ENCODE measurements around the gene TBC1D22A. TPM values are rescaled to one million over a fixed set of nuclear protein-coding genes. Genes with fewer than 3 reads are reported as not detected.

The TBC1D22A gene
- total RNA-seq, 4 donors from 2014 or later = 9.2 to 45.3 (median 22.8) TPM

DNA sequence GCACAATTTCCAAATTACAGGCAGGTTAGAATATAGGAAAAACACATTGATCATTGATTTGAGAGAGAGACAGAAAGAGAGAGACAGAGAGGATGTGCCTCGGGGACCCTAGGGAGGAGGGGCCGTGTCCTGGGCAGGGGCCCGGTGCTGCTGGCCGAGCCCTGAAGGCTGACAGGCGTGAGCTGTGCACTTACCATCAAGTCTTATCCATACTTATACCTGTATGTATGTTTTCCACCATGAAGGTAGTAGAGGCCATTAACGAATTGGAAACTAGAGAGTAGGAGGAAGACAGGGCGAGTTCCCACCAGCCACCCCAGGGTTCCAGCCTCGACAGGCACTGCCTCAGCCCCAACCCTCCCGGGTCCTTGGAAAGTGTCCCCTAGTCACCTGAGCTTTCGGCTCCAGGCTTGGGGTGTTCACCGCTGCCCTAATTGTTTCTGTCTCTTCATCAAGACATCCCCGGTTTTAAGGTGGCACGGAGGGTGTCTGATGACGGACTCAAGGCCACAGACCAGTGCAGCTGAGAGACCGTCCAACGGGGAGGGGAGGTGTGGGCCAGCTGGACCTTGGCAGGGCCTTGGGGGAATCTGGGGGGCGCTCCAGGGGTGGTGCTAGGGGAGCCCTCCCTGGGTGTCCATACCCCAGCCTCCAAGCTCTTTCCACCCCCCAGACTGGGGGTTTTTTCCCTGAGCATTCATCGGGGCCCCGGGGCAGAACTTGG, 431.3 kb downstream of the TBC1D22A start:
- H3K27ac ChIP-seq = no peak overlapping the region
- H3K4me3 ChIP-seq = no peak overlapping the region
- intact Hi-C loops (cut with DNase I; ENCODE audit: low total_unique reads) = no loop called here
- no peaks in the 10 kb centered on the region for H3K36me3 ChIP-seq
- TF ChIP-seq, protein P1, sequence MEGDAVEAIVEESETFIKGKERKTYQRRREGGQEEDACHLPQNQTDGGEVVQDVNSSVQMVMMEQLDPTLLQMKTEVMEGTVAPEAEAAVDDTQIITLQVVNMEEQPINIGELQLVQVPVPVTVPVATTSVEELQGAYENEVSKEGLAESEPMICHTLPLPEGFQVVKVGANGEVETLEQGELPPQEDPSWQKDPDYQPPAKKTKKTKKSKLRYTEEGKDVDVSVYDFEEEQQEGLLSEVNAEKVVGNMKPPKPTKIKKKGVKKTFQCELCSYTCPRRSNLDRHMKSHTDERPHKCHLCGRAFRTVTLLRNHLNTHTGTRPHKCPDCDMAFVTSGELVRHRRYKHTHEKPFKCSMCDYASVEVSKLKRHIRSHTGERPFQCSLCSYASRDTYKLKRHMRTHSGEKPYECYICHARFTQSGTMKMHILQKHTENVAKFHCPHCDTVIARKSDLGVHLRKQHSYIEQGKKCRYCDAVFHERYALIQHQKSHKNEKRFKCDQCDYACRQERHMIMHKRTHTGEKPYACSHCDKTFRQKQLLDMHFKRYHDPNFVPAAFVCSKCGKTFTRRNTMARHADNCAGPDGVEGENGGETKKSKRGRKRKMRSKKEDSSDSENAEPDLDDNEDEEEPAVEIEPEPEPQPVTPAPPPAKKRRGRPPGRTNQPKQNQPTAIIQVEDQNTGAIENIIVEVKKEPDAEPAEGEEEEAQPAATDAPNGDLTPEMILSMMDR (IDR thresholded peaks at IDR 0.05) = no peak
- no peak for TF ChIP-seq POLR2A (IDR thresholded peaks at IDR 0.05)
- no peaks in the 10 kb centered on the region for H3K4me1 ChIP-seq
- H3K9me3 ChIP-seq = no peaks in the 10 kb centered on the region
- DNase-seq = no peak
- H3K27me3 ChIP-seq = no peaks in the 10 kb centered on the region

GRCh38 chr22:47194476-47195155, 432.2 kb downstream of the TBC1D22A start:
- intact Hi-C loops (cut with DNase I; ENCODE audit: low total_unique reads) = no loop called here
- Histone ChIP-seq H3K27ac (no peak overlapping the region), H3K36me3 (no peaks in the 10 kb centered on the region), H3K9me3 (no peaks in the 10 kb centered on the region), H3K4me3 (no peak overlapping the region), H3K4me1 (no peaks in the 10 kb centered on the region), H3K27me3 (no peaks in the 10 kb centered on the region)
- TF ChIP-seq, protein P1 (IDR thresholded peaks at IDR 0.05) = no peak
- DNase-seq = no peak

GRCh38 chr22:47195156-47195483, 432.7 kb downstream of the TBC1D22A start:
- TF ChIP-seq, protein P1 (IDR thresholded peaks at IDR 0.05) = no peak
- no peak for TF ChIP-seq POLR2A (IDR thresholded peaks at IDR 0.05)
- H3K9me3 ChIP-seq = no peaks in the 10 kb centered on the region
- no peaks in the 10 kb centered on the region for H3K4me1 ChIP-seq
- H3K27me3 ChIP-seq = no peaks in the 10 kb centered on the region
- no peak overlapping the region for H3K27ac ChIP-seq
- DNase-seq = no peak
- intact Hi-C loops (cut with DNase I; ENCODE audit: low total_unique reads) = no loop called here
- H3K4me3 ChIP-seq = no peak overlapping the region
- no peaks in the 10 kb centered on the region for H3K36me3 ChIP-seq

GRCh38 chr22:47195484-47196165, 433.2 kb downstream of the TBC1D22A start:
- H3K4me1 ChIP-seq = no peaks in the 10 kb centered on the region

More at GRCh38 chr22:47195484-47196165, 433.2 kb downstream of the TBC1D22A start:
- Histone ChIP-seq H3K27ac (no peak overlapping the region), H3K27me3 (no peaks in the 10 kb centered on the region), H3K9me3 (no peaks in the 10 kb centered on the region), H3K36me3 (no peaks in the 10 kb centered on the region), H3K4me3 (no peak overlapping the region)
- intact Hi-C loops (cut with DNase I; ENCODE audit: low total_unique reads) = no loop called here
- no peak for DNase-seq
- TF ChIP-seq, protein P1 (IDR thresholded peaks at IDR 0.05) = no peak
- TF ChIP-seq POLR2A (IDR thresholded peaks at IDR 0.05) = no peak
